NCI-H748 (cell line): Measurements from ENCODE around the gene FSTL1.
"Not testable (repeated sequence)": the region's sequence is repeated elsewhere in the genome, so short reads cannot be mapped to it uniquely, and the experiment has no call there.

Experiments
- DNase-seq: peaks from one replicate; lab custom pipeline; 2025; ENCODE audit not compliant: unreplicated experiment; lab: John Stamatoyannopoulos, UW

Gene FSTL1

DNA sequence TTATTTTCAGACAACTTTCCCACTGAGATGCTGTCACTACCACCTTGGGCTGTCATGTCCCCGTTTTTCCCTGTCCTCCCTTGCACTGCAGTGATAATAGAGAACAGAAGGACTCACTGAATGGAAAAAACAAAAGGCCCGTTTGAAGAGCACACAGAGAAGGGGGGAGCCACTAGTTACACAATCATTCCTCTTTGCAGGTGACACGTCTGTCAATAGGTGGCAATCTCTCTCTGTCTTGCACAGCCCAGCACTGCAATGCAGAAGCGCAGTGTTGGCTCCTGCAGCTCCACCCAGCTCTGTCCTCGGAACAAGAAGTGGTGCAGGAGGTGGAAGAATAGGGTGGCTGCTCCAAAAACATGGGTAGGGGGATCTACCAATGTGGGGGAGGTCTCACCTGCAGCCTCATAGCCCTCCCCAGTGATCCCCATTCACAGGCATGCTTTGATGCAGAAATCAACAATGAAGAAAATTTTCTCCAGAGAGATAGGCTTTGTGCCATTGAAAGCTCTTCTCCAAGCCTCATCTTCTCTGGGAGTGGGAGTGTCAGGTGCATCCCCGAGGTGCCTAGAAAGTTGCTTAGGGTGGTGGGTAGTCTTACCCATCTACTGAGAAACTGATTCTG lies 31.8 kb downstream of the FSTL1 start:
- peak; percentile 71 for DNase-seq

DNA sequence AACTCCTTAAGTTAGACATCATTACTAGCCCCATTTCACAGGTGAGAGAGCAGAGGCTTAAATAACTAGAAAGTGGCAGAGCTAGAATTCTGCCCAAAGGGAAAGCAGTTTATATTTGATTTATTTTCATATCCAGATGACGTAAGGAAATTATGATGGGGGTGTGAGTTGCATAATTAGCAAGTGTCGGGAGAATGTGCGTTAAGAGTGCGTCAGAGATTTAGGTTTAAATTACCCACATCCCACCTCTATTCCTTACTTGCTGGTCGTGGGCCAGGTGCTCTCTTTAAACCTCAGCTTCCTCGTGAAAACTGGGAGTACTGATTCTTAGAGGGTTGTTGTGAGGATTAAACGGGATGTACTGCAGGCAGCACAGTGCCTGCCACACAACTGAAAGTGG lies 32.3 kb downstream of the FSTL1 start:
- no peak for DNase-seq

- peak; percentile 90 for DNase-seq
These were observed 33.4 kb downstream of the FSTL1 start for GRCh38 chr3:120417272-120417911.

DNA sequence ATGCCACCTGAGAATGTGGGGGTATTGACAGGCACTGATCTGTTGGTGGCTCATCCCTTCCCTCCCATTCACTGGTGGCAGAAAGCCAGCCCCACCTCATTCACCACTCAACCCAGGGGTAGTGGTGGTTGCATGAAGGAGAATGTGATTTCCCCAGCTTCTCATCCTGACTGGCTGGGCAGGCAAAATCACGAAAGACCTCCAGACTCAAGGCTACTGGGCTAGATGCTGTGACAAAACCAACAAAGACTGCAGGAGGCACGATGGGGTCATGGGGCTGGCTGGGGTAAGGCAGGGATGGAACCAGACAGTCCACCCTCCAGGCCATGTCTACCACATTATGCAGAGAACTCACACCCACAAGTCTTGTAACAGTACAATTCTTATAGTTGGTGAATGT lies 33.9 kb downstream of the FSTL1 start:
- no peak for DNase-seq

DNA sequence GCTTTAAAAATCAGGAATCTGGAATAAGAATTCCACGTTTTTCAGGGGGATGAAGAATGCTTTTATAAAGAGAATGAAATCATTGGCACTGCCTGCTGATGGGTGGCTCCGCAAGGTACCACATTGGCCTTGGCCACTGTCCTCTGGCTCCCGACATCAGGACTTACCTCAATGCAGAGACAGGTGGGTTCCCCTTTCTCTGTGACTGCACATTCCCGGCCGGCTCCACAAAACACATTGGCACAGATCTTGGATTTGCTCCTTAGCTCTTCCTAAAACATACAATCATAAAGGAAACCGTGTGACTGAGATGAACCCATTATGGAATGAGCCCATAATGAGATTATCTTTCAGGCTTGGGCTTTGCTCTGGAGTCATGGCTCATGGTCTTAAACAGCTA lies 35.0 kb downstream of the FSTL1 start:
- DNase-seq, result no peak

GRCh38 chr3:120410541-120410940 lies 40.3 kb downstream of the FSTL1 start:
- DNase-seq, result no peak

DNA sequence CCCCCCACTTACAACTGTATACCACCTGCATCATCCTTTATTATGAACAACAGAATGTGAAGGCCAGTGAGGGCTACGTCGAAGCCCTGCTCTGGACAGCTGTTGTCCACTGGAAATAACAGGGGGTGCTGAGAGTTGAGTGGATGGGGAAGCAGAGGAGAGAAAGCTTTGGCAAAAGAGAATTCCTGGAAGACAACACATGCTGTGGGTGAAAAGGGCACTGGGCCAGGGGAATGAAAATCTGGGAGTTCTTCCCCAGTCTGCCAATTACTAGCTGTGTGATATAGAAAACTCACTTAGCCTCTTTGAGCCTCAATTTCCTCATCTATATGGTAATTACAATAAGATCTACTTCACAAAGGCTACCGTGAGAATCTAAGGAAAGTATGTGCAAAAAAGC lies 40.7 kb downstream of the FSTL1 start:
- DNase-seq, result no peak

GRCh38 chr3:120407508-120408287 lies 43.1 kb downstream of the FSTL1 start:
- no peak for DNase-seq

DNA sequence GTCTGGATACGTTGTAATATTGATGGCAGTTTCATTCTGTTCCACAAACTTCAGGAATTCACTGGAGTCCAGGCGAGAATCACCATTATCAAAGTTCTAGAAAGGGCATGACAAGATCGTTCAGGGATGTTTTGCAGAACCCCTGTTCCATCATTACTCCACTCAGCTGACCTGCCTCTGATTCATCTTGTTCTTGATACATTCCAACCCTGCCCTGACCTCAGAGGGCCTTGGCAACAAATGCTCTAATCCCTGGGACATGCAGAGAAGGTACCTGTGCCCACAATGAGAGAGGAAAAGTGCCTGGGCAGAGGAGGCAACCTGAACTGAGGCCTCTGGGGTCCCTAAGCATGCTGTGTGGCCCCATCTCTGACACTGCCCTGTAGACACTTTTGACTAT lies 45.9 kb downstream of the FSTL1 start:
- no peak for DNase-seq

DNA sequence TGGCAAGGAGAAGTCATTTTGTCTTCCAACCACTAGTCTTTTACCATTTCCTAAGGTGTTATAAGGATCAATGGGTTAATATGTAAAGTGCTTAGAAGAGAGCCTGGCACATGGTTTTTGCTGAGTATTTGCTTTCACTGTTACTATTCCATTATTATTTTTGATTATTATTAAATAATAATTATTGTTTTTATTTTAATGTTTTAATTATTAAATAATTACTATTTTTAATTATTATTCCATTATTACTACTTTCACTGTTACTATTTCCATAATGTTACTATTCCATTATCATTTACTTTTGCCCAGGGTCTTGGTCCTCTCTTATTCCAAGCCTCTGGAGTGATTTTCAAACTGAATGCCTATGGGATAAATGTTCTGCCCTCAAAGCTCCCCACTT lies 48.5 kb downstream of the FSTL1 start:
- no peak for DNase-seq

- no peak for DNase-seq
These were observed 51.4 kb downstream of the FSTL1 start for GRCh38 chr3:120399372-120399771.

DNA sequence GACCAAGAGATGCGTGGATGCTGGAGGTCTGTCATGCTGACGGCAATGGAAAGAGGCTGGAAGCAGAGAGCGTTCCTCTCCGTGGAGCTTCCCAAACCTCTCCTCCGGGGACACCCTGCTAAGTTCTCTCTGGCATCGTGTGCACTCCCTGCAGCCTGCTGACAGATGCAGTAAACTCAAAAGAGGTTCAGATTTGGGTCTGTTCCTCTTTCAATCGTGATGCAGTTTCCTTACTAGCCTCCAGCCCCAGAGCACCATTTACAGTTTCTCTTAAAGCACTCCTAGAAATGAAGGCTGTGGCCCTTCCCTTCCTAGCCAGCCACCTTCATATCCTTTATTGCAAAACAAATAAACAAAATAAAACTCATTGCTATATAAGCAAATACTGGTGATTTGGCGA lies 54.3 kb downstream of the FSTL1 start:
- DNase-seq, result no peak

GRCh38 chr3:120394347-120394746 lies 56.4 kb downstream of the FSTL1 start:
- DNase-seq, result no peak

DNA sequence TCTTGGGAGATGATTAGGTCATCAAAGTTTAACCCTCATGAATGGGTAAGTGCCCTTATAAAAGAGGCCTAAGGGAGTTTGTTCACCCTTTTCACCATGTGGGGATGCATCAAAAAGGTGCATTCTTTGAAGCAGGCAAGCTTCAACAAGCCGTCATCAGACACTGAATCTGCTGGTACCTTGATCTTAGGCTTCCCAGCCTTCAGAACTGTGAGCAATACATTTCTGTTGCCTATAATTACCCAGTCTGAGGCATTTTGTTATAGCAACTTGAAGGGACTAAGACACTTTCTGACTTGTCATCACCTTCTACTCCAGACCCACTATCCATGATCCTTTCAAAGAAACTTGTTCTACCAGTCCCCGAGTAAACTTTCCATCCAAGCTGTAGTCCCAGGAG lies 57.0 kb downstream of the FSTL1 start:
- DNase-seq, result no peak

DNA sequence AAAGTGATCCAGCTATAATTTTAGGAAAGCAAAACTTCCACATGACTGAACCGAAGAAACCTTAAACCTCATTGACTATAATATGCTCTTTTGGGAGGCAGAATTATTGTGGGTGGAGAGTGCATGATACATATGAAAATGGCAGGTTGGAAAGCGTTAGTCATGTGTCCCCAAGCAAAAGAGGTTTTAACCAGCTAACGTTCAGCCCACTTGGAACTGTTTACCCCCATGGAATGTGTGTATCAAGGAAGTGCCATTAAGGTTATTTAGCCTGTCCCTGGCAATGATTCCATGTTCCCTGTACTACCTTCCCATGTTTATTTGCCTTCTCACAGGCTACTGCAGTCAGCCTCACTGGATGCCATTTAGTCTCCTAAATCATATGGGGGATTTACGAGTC lies 57.5 kb downstream of the FSTL1 start:
- DNase-seq, result no peak

GRCh38 chr3:120382941-120383447 lies 67.8 kb downstream of the FSTL1 start:
- no peak for DNase-seq

DNA sequence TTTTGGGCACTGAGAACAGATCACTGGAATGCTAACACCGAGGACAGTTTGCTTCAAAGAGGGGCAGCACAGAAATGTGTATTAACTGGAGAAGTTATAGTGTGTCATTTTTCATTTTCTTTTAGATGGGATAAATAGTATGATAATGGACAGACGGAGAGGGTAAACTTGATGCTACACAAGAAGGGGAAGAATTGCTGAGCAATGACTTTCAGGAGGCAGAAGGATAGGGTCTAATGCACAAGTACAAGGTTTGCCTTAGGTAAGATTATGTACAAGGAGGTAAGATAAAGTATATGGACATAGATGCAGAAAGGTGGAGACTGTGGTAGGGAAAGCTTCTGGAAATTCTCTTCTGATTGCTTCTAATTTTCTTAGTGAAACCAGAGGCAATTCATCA lies 69.3 kb downstream of the FSTL1 start:
- no peak for DNase-seq

DNA sequence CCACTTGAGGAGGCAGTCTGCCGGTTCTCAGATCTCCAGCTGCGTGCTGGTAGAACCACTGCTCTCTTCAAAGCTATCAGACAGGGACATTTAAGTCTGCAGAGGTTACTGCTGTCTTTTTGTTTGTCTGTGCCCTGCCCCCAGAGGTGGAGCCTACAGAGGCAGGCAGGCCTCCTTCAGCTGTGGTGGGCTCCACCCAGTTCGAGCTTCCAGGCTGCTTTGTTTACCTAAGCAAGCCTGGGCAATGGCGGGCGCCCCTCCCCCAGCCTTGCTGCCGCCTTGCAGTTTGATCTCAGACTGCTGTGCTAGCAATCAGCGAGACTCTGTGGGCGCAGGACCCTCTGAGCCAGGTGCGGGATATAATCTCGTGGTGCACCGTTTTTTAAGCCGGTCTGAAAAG lies 72.8 kb downstream of the FSTL1 start:
- DNase-seq, result not testable (repeated sequence)

- DNase-seq, result no peak
These were observed 80.3 kb downstream of the FSTL1 start for GRCh38 chr3:120370463-120370862.

DNA sequence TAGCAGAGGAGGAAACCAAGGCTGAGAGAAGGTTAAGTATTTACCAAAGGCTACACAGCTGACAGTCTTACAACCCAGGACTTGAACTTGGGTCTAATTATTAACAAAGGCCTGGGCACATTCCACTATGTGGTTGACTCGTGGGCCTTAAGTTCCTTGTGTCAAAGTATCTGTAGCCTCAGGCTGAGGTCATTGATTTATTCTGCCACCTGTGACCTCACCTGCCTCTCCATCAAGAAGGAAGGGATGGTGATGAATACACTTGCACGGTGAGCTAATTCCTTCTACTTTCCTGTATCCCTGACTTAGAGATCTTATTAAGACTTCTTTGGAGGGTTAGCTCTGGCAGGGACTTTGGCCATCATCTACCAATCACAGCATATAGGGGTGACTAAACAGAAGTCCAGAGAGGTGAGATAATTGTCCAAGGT lies 81.7 kb downstream of the FSTL1 start:
- no peak for DNase-seq

DNA sequence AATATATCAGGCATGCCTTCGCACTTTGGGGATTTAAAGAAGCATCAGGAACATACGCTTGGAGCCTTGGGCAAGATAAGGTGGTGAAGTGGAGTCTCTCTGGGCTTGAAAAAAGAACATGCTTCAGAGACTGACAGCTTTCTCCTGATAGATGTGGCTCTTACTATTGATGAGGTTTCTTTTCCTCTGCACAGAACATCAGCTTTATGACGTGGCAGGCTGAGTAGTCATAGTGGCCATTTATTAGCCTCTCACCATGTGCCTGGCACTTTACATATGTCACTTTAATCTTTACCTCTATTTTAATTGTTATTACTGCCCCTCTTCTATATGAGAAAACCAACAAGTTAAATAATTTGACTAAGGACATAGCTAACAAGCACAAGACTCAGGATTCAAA lies 82.6 kb downstream of the FSTL1 start:
- no peak for DNase-seq

- no peak for DNase-seq
These were observed 86.0 kb downstream of the FSTL1 start for GRCh38 chr3:120364821-120365220.
